Eye (tissue), 1 donor: ENCODE data around the gene IRF1.
A peak's percentile ranks its signal among the peaks of the same experiment; 100 is the strongest.

ENCODE experiments used
- DNase-seq: peaks from one replicate; pipeline ENCODE4 v3.0.0-alpha.2; 2015

The IRF1 gene

DNA sequence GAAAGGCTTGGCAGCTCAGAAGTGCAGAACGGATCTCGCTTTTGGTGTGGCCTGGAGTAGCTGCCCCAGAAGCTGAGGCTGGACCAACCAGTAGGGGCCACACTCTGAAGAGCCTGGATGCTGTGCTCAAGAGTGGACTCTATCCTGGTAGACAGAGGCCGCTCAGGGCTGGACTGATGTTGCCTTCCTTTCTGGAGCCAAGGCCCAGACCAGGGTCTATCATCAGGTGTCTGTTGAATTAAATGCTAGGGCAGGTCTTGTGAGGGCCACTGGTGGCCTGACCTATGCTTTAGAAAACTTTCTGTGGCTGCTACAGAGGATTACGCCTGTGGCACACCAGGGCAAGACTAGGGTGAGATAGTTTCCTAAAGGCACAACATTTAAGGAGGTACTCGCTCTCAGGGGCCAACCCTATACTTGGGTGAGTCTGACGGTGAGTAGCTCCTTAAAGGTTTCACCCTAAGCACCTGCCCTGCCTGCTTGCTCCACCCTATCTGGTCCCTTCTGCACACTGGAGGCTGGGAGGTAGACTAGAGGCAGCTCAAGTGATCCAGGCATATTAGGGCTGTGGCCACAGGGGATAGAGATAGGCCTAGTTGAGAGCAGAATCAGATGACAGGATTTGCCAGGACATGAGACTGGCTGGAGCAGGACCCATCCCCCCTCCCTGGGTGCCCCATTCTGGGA lies 9.8 kb upstream of the IRF1 start:
- no peak for DNase-seq

- DNase-seq = no peak
Observed at GRCh38 chr5:132499440-132500243, 9.1 kb upstream of the IRF1 start.

DNA sequence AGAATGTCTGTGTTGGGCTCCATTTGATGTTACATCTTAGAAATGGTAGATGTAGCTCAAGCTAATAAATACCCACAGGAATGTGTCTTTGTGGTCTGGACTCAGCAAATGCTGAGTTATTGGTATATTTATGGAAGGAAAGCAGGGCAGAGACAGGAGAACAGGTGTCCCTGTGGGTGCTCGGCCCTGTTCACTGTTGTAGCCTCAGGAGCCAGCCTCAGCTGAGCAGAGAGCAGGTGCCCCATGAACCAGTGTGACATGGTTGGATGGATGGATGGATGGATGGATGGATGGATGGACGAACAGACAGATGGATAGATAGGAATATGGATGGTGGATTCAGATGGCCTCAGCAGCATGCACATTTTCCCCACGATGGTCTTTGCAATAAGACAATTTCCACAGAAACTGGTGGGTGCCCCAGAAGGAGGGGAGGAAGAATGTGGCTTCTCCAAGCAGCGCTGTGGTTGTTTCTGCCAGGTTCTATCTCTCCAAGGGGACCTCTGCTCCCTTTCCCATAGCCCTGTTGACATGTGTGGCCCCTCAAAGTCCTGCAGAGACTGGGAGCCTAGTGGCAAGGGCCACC lies 8.2 kb upstream of the IRF1 start:
- DNase-seq = no peak

GRCh38 chr5:132498152-132498551 lies 7.6 kb upstream of the IRF1 start:
- no peak for DNase-seq

DNA sequence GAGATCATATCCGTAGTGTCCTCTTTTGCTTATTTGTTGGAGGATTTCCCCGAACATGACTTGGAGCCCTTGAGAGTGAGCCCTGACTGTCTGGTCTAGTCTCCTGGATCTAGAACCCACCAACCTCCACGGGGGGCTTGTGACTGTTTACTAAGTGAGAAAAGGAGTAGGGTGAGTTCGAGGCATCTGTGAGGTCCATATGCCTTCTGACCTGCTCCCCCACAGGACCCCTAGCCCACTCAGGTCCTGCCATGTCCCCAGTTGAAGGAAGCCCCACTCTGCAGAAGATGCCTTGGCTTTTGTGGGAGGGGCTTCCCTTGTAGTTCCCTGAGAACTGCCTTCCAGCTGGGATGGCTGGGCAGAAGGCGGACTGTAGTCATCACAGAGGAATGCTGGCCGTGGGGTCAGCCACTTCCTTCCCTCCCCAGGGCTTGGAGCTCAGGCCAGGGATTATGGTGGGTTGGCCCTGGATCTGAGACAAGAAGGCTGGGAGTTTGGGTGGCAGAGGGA lies 7.0 kb upstream of the IRF1 start:
- DNase-seq = peak; percentile 44

- peak; percentile 83 for DNase-seq
Observed at GRCh38 chr5:132496631-132497487, 6.3 kb upstream of the IRF1 start.

GRCh38 chr5:132496191-132496630 lies 5.6 kb upstream of the IRF1 start:
- DNase-seq = peak; percentile 75

DNA sequence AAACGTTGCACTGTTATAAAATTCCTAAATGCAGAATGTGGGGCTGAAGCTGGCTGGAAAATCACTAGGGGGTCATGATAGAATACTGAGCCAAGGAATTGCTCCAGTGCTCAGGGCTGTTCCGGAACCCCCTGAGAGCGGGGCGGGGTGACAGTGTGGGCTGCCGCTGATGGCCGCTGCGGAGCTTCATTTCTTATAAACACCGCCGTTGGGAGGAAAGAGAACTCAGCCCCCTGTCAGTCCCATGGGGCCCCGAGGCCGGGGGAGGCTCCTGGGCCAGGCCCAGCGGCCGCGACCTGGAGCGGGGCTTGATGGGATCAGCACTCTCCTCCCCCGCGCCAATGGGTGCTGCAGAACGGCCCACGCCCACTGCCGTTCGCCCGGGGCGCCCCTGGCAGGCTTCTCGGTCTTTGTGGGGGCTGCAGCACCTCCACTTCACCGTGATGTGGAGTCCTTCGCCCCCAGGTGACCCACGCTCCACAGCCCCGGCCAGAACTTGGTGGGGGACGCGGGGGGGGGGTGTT lies 5.2 kb upstream of the IRF1 start:
- DNase-seq = peak; percentile 83

GRCh38 chr5:132493821-132494220 lies 3.2 kb upstream of the IRF1 start:
- DNase-seq = no peak

DNA sequence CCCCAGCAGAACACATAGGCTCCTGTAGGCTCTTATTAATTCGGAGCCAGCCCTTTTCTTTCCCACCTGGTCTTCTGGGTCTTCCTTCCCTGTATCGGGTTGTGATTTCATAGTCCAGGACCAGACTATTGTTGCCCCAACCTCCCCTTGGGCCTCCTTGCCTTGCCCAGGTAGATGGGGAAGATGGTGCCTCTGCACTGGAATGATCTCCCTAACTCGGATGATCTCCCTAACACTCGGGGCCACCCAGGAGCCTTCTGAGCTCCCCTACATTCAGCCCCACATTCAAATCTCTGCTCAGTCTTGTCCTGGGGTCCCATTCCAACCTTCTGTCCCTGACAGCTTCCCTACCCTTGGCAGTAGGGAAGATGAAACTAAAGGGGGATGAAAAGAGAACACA lies 2.7 kb upstream of the IRF1 start:
- DNase-seq = no peak

DNA sequence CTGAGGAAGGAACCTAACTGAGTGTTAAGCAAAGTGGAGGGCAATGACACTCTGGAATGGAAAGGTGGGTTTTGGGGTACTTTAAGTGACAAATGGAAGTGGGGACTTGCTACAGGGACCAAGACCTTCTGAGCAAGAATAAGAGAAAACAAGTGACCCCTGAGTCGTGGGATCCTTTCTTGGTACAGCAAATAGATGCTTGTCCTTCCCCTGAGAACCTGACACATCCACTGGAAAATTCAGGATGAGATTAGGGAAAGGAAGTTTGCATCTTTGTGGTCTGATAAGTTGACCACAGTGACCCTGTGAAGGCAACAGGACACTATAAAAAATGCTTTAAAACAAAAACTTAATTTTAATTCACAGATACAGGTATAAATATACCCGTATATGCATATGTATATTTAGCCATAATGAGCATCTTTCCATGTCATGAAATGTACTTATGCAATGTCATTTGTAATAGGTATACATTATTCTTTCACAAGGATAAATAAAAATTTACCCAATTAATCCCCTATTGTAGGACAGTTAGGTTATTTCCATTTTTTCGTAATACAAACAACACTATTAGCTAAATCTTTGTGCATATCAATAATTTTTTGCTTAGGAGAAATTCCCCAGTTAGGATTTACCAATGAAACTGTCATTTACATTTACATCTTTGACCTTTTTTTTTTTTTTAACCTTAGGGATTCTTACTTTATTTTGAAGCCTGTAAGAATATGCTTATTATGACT lies 2.0 kb upstream of the IRF1 start:
- no peak for DNase-seq

- peak; percentile 30 for DNase-seq
Observed at GRCh38 chr5:132491368-132492364, 1.1 kb upstream of the IRF1 start.

- DNase-seq = peak; percentile 50
Observed at GRCh38 chr5:132489871-132490483, 596 bp downstream of the IRF1 start.

DNA sequence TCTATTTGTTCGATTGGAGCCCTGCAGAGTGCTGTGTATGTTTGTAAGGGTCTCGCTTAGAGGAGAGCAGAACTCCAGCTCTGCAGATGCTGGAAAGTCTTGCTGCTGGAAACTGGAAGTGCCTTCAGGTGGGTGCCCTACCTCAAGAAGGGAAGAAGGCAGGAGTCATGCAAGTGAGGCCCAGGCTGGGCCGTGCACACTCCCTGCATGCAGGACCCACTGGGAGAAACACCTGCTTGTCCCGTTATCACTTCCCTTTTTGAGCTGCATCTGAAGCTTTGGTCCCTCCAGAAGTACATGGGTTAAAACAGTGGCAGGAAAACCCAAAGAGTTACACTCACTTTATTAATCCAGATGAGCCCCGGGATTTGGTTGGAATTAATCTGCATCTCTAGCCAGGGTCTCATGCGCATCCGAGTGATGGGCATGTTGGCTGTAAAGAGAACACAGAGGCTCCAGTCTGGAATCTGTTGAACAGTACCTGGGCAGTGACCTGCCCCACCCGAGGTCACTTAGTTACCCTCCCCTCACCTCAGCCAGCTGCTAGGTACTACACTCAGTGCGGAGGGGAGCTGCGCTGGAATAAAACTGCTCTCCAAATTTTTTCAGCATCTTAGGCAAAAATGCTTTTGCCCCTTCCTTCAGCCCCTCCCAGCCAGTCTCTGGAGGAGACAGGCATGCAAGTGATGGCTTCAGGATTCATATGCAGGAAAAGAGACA lies 1.4 kb downstream of the IRF1 start:
- no peak for DNase-seq

- no peak for DNase-seq
Observed at GRCh38 chr5:132488590-132488989, 2.0 kb downstream of the IRF1 start.

GRCh38 chr5:132487841-132488555 lies 2.6 kb downstream of the IRF1 start:
- DNase-seq = no peak

GRCh38 chr5:132487095-132487428 lies 3.5 kb downstream of the IRF1 start:
- DNase-seq = no peak

DNA sequence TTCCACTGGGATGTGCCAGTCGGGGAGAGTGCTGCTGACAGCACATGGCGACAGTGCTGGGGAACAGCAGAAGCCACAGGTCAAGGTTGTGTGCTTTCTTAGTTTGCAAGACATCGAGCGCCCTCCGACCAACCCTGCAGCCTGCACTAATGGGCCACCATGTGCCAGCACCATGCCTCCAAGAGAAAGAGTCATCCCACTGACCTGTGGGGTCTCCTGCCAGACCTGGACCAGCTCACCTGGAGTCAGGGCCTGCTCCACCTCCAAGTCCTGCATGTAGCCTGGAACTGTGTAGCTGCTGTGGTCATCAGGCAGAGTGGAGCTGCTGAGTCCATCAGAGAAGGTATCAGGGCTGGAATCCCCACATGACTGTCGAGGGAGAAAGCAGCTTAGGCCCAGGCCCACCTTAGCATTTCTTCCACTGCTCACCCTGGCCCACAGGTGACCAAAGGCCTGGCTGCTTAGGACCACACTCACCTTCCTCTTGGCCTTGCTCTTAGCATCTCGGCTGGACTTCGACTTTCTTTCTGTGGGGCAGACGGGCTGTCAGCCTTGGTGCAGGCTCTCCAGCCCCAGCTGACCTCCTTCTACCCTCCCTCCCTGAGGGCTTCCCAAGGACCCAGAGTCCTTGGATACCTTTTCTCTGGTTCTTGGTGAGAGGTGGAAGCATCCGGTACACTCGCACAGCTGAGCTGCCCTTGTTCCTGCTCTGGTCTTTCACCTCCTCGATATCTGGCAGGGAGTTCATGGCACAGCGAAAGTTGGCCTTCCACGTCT lies 4.1 kb downstream of the IRF1 start:
- DNase-seq = no peak
